ENCODE results near the gene DNAJB5. TPM values are rescaled to one million over a fixed set of nuclear protein-coding genes. Genes with fewer than 3 reads are reported as not detected.

Gene DNAJB5
- polyA plus RNA-seq, 4 donors, result 10.0 to 14.3 (median 11.1) TPM

GRCh38 chr9:35044071-35044470 is 54.5 kb downstream of the DNAJB5 start:
- DNase-seq (ENCODE audit: low read depth in 4 of 4, low spot score in 3 of 4), result no peak

Other genes starting within 250 kb of the DNAJB5 start
- gene PHF24, start 31.5 kb upstream of the DNAJB5 start, polyA plus RNA-seq (ENCODE audit: insufficient read length in 4 of 4), result under 1 TPM; 0.15 to 1.00 (median 0.25) TPM
- gene VCP, start 82.9 kb downstream of the DNAJB5 start, polyA plus RNA-seq (ENCODE audit: insufficient read length in 4 of 4), result 100 to 1,000 TPM; 187 to 256 (median 244) TPM
- 10 to 100 TPM; 38.1 to 52.3 (median 45.1) TPM for gene FANCG, start 90.2 kb downstream of the DNAJB5 start, polyA plus RNA-seq (ENCODE audit: insufficient read length in 4 of 4)
- 10 to 100 TPM; 20.7 to 40.7 (median 32.9) TPM for gene PIGO, start 106.8 kb downstream of the DNAJB5 start, polyA plus RNA-seq (ENCODE audit: insufficient read length in 4 of 4)
- gene STOML2, start 113.4 kb downstream of the DNAJB5 start, polyA plus RNA-seq (ENCODE audit: insufficient read length in 4 of 4), result 100 to 1,000 TPM in 3 of 4 donors, 10 to 100 TPM in 1; 87.5 to 131 (median 123) TPM
- 10 to 100 TPM; 11.4 to 15.0 (median 13.4) TPM for gene ATOSB, start 126.1 kb downstream of the DNAJB5 start, polyA plus RNA-seq (ENCODE audit: insufficient read length in 4 of 4)
- 10 to 100 TPM; 11.0 to 27.5 (median 25.7) TPM for gene UNC13B, start 172.3 kb downstream of the DNAJB5 start, polyA plus RNA-seq (ENCODE audit: insufficient read length in 4 of 4)

All from left renal pelvis (tissue), 4 donors.